ENCODE results near the gene KRTAP10-8. TPM values are rescaled to one million over a fixed set of nuclear protein-coding genes. Genes with fewer than 3 reads are reported as not detected.
"Not testable (repeated sequence)": the region's sequence is repeated elsewhere in the genome, so short reads cannot be mapped to it uniquely, and the experiment has no call there.

Gene KRTAP10-8
- total RNA-seq, 1 donor from 2014 or later = not detected

DNA sequence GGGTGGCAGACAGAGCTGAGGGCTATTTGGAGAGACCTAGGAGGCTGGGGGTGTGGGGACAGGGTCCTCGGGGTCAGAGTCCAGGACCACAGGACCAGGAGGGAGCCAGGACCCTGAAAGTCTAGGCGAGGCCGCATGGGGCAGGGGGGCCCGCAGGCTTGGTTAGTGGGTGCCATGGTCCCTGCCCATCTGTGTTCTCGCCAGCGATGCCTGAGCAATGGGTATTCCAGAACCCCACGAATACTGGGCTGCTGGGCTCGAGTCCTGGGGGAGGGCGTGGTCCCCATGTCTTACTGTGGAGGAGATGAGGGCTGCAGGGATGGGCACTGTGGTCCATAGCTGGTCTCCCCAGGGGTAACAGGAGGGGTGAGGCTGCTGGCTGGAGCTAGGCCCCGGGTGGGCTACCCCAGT, 21.6 kb upstream of the KRTAP10-8 start:
- Mint-ChIP-seq H3K27ac (ENCODE audit: unreplicated experiment) (no peak overlapping the region), H3K36me3 (ENCODE audit: low read depth, unreplicated experiment) (peaks cover 4% of the 10 kb centered on the region), H3K9me3 (ENCODE audit: unreplicated experiment) (no peaks in the 10 kb centered on the region), H3K4me1 (ENCODE audit: unreplicated experiment) (peaks cover 2% of the 10 kb centered on the region), H3K27me3 (ENCODE audit: unreplicated experiment) (peaks cover 6% of the 10 kb centered on the region), H3K4me3 (ENCODE audit: unreplicated experiment) (no peak overlapping the region)
- TF ChIP-seq, protein P1, sequence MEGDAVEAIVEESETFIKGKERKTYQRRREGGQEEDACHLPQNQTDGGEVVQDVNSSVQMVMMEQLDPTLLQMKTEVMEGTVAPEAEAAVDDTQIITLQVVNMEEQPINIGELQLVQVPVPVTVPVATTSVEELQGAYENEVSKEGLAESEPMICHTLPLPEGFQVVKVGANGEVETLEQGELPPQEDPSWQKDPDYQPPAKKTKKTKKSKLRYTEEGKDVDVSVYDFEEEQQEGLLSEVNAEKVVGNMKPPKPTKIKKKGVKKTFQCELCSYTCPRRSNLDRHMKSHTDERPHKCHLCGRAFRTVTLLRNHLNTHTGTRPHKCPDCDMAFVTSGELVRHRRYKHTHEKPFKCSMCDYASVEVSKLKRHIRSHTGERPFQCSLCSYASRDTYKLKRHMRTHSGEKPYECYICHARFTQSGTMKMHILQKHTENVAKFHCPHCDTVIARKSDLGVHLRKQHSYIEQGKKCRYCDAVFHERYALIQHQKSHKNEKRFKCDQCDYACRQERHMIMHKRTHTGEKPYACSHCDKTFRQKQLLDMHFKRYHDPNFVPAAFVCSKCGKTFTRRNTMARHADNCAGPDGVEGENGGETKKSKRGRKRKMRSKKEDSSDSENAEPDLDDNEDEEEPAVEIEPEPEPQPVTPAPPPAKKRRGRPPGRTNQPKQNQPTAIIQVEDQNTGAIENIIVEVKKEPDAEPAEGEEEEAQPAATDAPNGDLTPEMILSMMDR (IDR thresholded peaks at IDR 0.05; ENCODE audit: unreplicated experiment) = no peak
- DNase-seq (ENCODE audit: low spot score) = no peak

DNA sequence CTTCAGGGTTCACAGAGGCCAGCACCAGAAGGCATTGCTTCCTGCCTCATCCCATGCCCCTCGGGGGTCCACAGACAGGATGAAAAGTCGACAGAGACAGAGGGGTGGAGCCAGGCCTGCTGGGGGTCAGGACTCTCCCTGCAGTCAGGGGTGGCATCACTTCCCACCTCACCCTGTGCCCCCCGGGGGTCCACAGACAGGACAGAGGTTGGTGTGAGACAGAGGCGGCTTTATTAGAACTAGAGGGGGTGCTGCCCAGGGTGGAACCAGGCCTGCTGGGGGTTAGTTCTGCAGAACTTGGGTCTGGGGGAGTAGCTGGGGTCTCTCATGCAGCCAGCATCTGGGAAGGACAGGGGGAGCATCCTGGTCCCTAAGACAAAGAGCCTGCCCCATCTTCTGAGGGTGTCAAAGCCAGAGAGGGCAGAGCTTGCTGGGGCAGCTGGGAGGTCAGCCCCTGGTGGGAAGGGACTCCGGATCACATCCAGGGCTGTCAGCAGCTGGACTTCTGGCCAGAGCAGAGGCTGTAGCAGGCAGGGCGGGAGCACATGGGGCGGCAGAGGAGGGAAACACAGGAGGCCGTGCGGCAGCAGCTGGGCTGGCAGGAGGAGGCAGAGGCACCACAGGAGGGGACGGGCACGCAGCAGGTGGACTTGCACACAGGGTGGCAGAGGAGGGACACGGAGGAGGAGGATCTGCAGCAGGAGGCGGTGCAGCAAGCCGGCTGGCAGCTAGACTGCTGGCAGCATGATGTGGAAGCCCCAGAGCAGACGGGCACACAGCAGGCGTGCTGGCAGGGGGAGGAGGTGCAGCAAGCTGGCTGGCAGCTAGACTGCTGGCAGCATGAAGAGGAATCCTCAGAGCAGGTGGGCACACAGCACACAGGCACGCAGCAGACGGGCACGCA, 20.7 kb upstream of the KRTAP10-8 start:
- H3K36me3 Mint-ChIP-seq (ENCODE audit: low read depth, unreplicated experiment); H3K4me3 Mint-ChIP-seq (ENCODE audit: unreplicated experiment); H3K9me3 Mint-ChIP-seq (ENCODE audit: unreplicated experiment); DNase-seq (ENCODE audit: low spot score); H3K4me1 Mint-ChIP-seq (ENCODE audit: unreplicated experiment); H3K27me3 Mint-ChIP-seq (ENCODE audit: unreplicated experiment); H3K27ac Mint-ChIP-seq (ENCODE audit: unreplicated experiment): not testable (repeated sequence)

DNA sequence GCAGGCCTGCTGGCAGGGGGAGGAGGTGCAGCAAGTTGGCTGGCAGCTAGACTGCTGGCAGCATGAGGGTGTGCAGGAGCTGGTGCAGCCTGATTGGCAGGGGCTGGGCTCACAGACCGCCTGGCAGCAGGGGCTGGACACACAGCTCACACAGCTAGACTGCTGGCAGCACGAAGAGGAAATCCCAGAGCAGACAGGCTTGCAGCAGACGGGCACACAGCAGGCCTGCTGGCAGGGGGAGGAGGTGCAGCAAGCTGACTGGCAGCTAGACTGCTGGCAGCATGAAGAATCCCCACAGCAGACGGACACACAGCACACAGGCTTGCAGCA, 20.1 kb upstream of the KRTAP10-8 start:
- not testable (repeated sequence) for H3K27ac Mint-ChIP-seq (ENCODE audit: unreplicated experiment); DNase-seq (ENCODE audit: low spot score); H3K27me3 Mint-ChIP-seq (ENCODE audit: unreplicated experiment); H3K4me1 Mint-ChIP-seq (ENCODE audit: unreplicated experiment); H3K9me3 Mint-ChIP-seq (ENCODE audit: unreplicated experiment); H3K36me3 Mint-ChIP-seq (ENCODE audit: low read depth, unreplicated experiment); H3K4me3 Mint-ChIP-seq (ENCODE audit: unreplicated experiment)

DNA sequence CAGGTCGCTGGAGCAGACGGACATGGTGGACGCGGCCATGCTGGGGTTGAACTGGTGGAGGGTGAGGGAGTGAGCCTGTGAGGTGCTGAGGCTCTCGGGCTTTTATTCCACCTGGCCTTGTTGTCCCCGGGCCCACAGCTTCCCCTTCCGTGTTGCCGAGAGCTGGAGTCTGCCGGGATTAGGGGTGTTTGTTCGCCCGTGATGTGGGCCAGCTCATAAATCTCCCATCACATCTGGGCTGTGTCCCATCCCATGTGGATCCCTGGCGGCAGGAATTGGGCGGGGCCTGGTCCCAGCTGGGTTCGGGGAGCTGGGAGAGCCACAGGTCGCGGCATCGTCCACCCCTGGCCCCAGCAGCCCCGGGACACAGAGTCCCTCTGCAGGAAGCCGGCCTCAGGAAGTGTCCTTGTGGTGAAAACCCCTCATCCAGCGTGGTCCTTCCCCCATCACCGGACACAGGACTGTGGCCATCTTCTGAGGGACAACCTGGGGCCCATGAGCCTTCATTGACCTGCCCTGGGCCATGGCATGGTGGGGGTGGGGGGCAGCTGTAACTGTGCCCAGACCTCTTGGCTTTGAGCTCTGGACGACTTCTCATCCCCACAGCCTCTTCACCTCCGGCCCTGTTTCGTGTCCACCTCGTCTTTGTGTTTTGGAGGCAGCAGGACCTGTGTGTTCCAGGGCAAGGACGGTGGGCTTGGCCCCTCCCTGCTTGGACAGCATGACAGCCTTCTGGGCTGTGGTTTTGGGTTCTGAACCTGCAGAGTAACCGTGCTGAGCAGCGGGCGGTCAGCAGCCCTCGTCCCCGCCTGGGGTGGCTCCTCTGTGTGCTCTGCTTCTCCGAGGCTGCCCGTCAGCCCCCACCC, 19.2 kb upstream of the KRTAP10-8 start, which contains the start of gene KRTAP10-6:
KRTAP10-6 (minus strand) TSS at position 60 of the 866 bp plus-strand sequence; CDS start at position 39, 21 bp downstream.
- Mint-ChIP-seq H3K9me3 (ENCODE audit: unreplicated experiment) (no peaks in the 10 kb centered on the region), H3K4me1 (ENCODE audit: unreplicated experiment) (peaks cover 2% of the 10 kb centered on the region), H3K4me3 (ENCODE audit: unreplicated experiment) (no peak within 1 kb of the TSS), H3K27ac (ENCODE audit: unreplicated experiment) (no peak within 1 kb of the TSS), H3K27me3 (ENCODE audit: unreplicated experiment) (peaks cover 5% of the 10 kb centered on the region), H3K36me3 (ENCODE audit: low read depth, unreplicated experiment) (no peaks in the 10 kb centered on the region)
- DNase-seq (ENCODE audit: low spot score) = no peak
- TF ChIP-seq, protein P1 (IDR thresholded peaks at IDR 0.05; ENCODE audit: unreplicated experiment) = no peak

DNA sequence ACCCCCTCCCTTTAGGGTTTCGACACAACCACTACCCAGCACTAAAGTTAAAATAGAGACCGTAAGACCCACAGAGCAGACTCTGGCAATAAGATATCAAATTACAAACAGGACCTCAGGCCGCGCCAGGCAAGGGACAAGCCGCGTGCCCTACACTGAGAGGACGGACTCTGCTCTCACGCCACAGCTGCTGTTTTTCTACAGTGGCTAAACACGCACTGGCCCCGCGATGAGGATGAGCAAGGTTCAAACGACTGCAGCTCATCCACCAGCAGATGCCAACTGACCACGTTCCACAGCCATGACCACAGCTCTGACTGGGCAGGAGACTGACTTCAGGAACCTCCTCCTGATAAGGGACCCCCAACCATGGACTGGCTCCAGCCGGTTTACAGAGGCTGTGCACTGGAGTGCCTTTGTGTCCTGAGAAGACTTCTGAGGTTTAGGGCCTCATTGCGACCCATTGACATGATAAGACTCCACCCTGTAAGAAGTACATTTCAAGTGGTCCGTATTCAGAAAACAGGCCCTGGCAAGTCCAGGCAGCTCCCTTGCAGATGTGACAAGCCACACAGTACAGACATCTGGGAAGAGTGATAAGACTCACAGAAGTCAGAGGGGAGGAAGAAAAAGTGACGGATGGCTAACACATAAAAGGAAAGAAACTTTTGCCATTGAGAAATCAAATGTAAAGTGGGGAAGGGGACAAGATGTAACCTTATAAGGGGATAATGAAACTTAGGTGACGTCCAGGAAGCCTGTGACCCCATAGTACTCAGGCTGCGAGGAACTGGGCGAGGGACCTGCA, 18.1 kb upstream of the KRTAP10-8 start:
- TF ChIP-seq, protein P1 (IDR thresholded peaks at IDR 0.05; ENCODE audit: unreplicated experiment) = no peak
- H3K9me3 Mint-ChIP-seq (ENCODE audit: unreplicated experiment) = no peaks in the 10 kb centered on the region
- DNase-seq (ENCODE audit: low spot score) = no peak
- no peaks in the 10 kb centered on the region for H3K36me3 Mint-ChIP-seq (ENCODE audit: low read depth, unreplicated experiment)
- H3K27ac Mint-ChIP-seq (ENCODE audit: unreplicated experiment) = no peak overlapping the region
- no peak overlapping the region for H3K4me3 Mint-ChIP-seq (ENCODE audit: unreplicated experiment)
- H3K4me1 Mint-ChIP-seq (ENCODE audit: unreplicated experiment) = peaks cover 5% of the 10 kb centered on the region
- H3K27me3 Mint-ChIP-seq (ENCODE audit: unreplicated experiment) = peaks cover 5% of the 10 kb centered on the region
